Neuronal stem cell (in vitro differentiated cells): ENCODE data around the gene RABL6.
"Not testable (repeated sequence)": the region's sequence is repeated elsewhere in the genome, so short reads cannot be mapped to it uniquely, and the experiment has no call there.

Experiments
- DNase-seq: peaks from one replicate; pipeline ENCODE4 v3.0.0-alpha.2; 2013; ENCODE audit warnings: low spot score
- H2AFZ ChIP-seq: one replicate; pipeline ENCODE4 v1.6.1; 2013; ENCODE audit warnings: mild to moderate bottlenecking, low read length, inconsistent platforms
- H2AK5ac ChIP-seq: 2 replicates; pipeline ENCODE4 v1.6.1; 2013; ENCODE audit warnings: low read depth, mild to moderate bottlenecking, inconsistent platforms, low read length, moderate library complexity, mixed read lengths
- H2BK120ac ChIP-seq: 2 replicates; pipeline ENCODE4 v1.6.1; 2013; ENCODE audit warnings: low read depth, mild to moderate bottlenecking, inconsistent platforms, low read length, moderate library complexity, mixed read lengths
- H2BK12ac ChIP-seq: one replicate; pipeline ENCODE4 v1.6.1; 2013; ENCODE audit warnings: low read length, inconsistent platforms
- H2BK15ac ChIP-seq: 2 replicates; pipeline ENCODE4 v1.6.1; 2013; ENCODE audit warnings: mild to moderate bottlenecking, low read length, inconsistent platforms, mixed read lengths
- H2BK5ac ChIP-seq: one replicate; pipeline ENCODE4 v1.6.1; 2013; ENCODE audit warnings: inconsistent platforms, mild to moderate bottlenecking, low read length, moderate library complexity
- H3K14ac ChIP-seq: one replicate; pipeline ENCODE4 v1.6.1; 2013; ENCODE audit warnings: low read length, inconsistent platforms
- H3K18ac ChIP-seq: 2 replicates; pipeline ENCODE4 v1.6.1; 2013; ENCODE audit warnings: low read length, inconsistent platforms
- H3K23ac ChIP-seq: 2 replicates; pipeline ENCODE4 v1.6.1; 2013; ENCODE audit warnings: low read depth, mild to moderate bottlenecking, mixed read lengths, low read length, inconsistent platforms; ENCODE audit not compliant: poor library complexity
- H3K27ac ChIP-seq: replicated peaks from 3 replicates; pipeline ENCODE4 v1.5.1; 2013; ENCODE audit warnings: low read length, inconsistent platforms
- H3K27me3 ChIP-seq, 3 experiments: 2 replicates each; pipeline ENCODE4 v1.6.1; 2013; ENCODE audit warnings: low read length in 3 of 3, mild to moderate bottlenecking in 2 of 3, inconsistent platforms in 1 of 3, low read depth in 1 of 3, mixed read lengths in 1 of 3, moderate library complexity in 1 of 3; ENCODE audit not compliant: control insufficient read depth in 3 of 3, insufficient read depth in 3 of 3
- H3K36me3 ChIP-seq, 2 donors: replicated peaks in 1 of 2; 2 replicates each; pipeline ENCODE4 v1.6.1; 2013; ENCODE audit warnings: low read length in 2 of 2; ENCODE audit not compliant: control insufficient read depth in 2 of 2, insufficient read depth in 2 of 2
- H3K4ac ChIP-seq: 2 replicates; pipeline ENCODE4 v1.6.1; 2013; ENCODE audit warnings: inconsistent platforms, mild to moderate bottlenecking, low read length, moderate library complexity
- H3K4me1 ChIP-seq, 2 donors: 1 replicate in 1 of 2; 2 replicates in 1 of 2; pipeline ENCODE4 v1.6.1; 2013; ENCODE audit warnings: low read length in 2 of 2, low read depth in 1 of 2; ENCODE audit not compliant: control insufficient read depth in 2 of 2, insufficient read depth in 1 of 2
- H3K4me2 ChIP-seq: one replicate; pipeline ENCODE4 v1.6.1; 2013; ENCODE audit warnings: mild to moderate bottlenecking, low read length, inconsistent platforms; ENCODE audit not compliant: insufficient read depth, poor library complexity, severe bottlenecking
- H3K4me3 ChIP-seq, 2 donors: 2 replicates each; pipeline ENCODE4 v1.5.1; 2013; ENCODE audit warnings: low read length in 2 of 2, mild to moderate bottlenecking in 2 of 2, inconsistent platforms in 1 of 2, moderate library complexity in 1 of 2
- H3K79me1 ChIP-seq: one replicate; pipeline ENCODE4 v1.6.1; 2013; ENCODE audit warnings: low read depth, mild to moderate bottlenecking, inconsistent platforms, low read length, moderate library complexity
- H3K9ac ChIP-seq: one replicate; pipeline ENCODE4 v1.6.1; 2013; ENCODE audit warnings: mild to moderate bottlenecking, low read depth, low read length, inconsistent platforms; ENCODE audit not compliant: poor library complexity
- H3K9me3 ChIP-seq, 2 donors: replicated peaks in 1 of 2; 2 replicates each; pipeline versions ENCODE3 to v1.6.1; 2013; ENCODE audit warnings: low read length in 2 of 2, mild to moderate bottlenecking in 2 of 2, inconsistent platforms in 1 of 2, low read depth in 1 of 2, mixed read lengths in 1 of 2, moderate library complexity in 1 of 2; ENCODE audit not compliant: control insufficient read depth in 2 of 2, insufficient read depth in 1 of 2
- H4K8ac ChIP-seq: one replicate; pipeline ENCODE4 v1.6.1; 2013; ENCODE audit warnings: low read depth, mild to moderate bottlenecking, inconsistent platforms, low read length, moderate library complexity
- H4K91ac ChIP-seq: one replicate; pipeline ENCODE4 v1.6.1; 2013; ENCODE audit warnings: low read length, low read depth, mild to moderate bottlenecking, inconsistent platforms; ENCODE audit not compliant: poor library complexity
- WGBS, 2 donors: extraction: QIAGEN DNeasy Blood & Tissue Kit; methylation state at CpG; one replicate each; pipeline ENCODE4 v1.1.7; 2013; ENCODE audit warnings: missing lambda C conversion rate in 2 of 2, mixed read lengths in 1 of 2; ENCODE audit not compliant: insufficient read length in 2 of 2, insufficient replicate concordance in 1 of 2; ENCODE audit errors: extremely low coverage in 2 of 2; 5-methylcytosine and 5-hydroxymethylcytosine counted together

Gene RABL6

DNA sequence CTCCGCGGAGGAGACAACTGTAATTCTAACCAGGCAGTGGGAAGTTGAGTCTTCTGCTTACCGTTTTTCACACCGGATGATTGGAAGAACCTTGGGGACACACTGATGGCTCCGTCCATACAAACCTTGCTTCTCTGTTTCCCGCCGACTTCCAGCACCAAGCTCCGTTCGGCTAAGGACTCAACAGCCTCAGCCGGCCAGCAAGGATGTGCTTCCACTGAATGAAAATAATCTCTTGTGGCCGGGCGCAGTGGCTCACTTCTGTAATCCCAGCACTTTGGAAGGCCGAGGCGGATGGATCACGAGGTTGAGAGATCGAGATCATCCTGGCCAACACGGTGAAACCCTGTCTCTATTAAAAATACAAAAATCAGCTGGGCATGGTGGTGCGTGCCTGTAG, 60.2 kb downstream of the RABL6 start:
- Histone ChIP-seq H3K4ac (no peak overlapping the region), H3K18ac (no peak overlapping the region), H3K9ac (no peak overlapping the region), H3K9me3 (peaks cover 17 to 42% of the 10 kb centered on the region in 2 donors), H3K36me3 (peaks cover 13 to 32% of the 10 kb centered on the region in 2 donors), H2AFZ (no peak overlapping the region), H2BK5ac (no peak overlapping the region), H2BK15ac (no peak overlapping the region), H2BK120ac (no peak overlapping the region), H2BK12ac (no peak overlapping the region), H3K4me2 (no peak overlapping the region), H3K4me1 (peaks cover 7 to 8% of the 10 kb centered on the region in 2 donors), H4K91ac (no peak overlapping the region), H3K27me3 (no peaks in the 10 kb centered on the region), H3K27ac (no peak overlapping the region), H3K23ac (no peak overlapping the region), H3K14ac (no peak overlapping the region), H2AK5ac (no peak overlapping the region), H3K79me1 (peaks cover 18% of the 10 kb centered on the region), H4K8ac (no peak overlapping the region), H3K4me3 (no peak overlapping the region)
- no CpG with 5 or more reads among the region's 18 CpGs for WGBS, 2 donors
- no peak for DNase-seq

GRCh38 chr9:136868644-136869043, 60.9 kb downstream of the RABL6 start:
- peaks cover 7 to 8% of the 10 kb centered on the region in 2 donors for H3K4me1 ChIP-seq
- H3K9ac ChIP-seq, result peak overlapping the region; percentile 30
- no peak overlapping the region for H3K23ac ChIP-seq
- WGBS, 2 donors, result no CpG with 5 or more reads among the region's 11 CpGs
- no peak overlapping the region for H2AFZ ChIP-seq
- no peak overlapping the region for H4K8ac ChIP-seq
- peaks cover 6 to 25% of the 10 kb centered on the region in 2 donors for H3K36me3 ChIP-seq
- no peak for DNase-seq
- H3K18ac ChIP-seq, result no peak overlapping the region
- H4K91ac ChIP-seq, result no peak overlapping the region
- H3K4me3 ChIP-seq, result no peak overlapping the region
- peak overlapping the region; percentile 32 for H3K14ac ChIP-seq
- no peak overlapping the region for H2AK5ac ChIP-seq
- H2BK12ac ChIP-seq, result no peak overlapping the region
- H3K27ac ChIP-seq, result no peak overlapping the region
- no peak overlapping the region for H2BK5ac ChIP-seq
- no peak overlapping the region for H2BK15ac ChIP-seq
- H3K27me3 ChIP-seq, result no peaks in the 10 kb centered on the region
- H3K4me2 ChIP-seq, result no peak overlapping the region
- no peak overlapping the region for H2BK120ac ChIP-seq
- peaks cover 17 to 49% of the 10 kb centered on the region in 2 donors for H3K9me3 ChIP-seq
- H3K4ac ChIP-seq, result no peak overlapping the region
- peaks cover 12% of the 10 kb centered on the region for H3K79me1 ChIP-seq

DNA sequence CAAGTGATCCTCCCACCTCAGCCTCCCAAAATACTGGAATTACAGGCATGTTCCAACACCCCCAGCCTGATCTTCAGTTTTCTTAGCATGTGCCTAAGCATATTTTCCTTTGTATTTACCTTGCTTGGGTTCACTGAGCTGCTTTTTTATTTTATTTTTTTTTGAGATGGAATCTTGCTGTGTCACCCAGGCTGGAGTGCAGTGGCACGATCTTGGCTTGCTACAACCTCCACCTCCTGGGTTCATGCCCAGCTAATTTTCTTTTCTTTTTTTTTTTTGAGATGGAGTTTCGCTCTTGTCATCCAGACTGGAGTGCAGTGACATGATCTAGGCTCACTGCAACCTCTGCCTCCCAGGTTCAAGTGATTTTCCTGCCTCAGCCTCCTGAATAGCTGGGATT, 61.9 kb downstream of the RABL6 start:
- no CpG with 5 or more reads among the region's 2 CpGs for WGBS, 2 donors
- H3K18ac ChIP-seq, result not testable (repeated sequence)

GRCh38 chr9:136875155-136875554, 67.4 kb downstream of the RABL6 start:
- no peak overlapping the region for H3K4me3 ChIP-seq
- no peak overlapping the region for H2BK15ac ChIP-seq
- no peak overlapping the region for H3K4me2 ChIP-seq
- no peaks in the 10 kb centered on the region for H3K36me3 ChIP-seq
- no peak overlapping the region for H3K18ac ChIP-seq
- no peak overlapping the region for H2BK120ac ChIP-seq
- peaks cover 10 to 28% of the 10 kb centered on the region in 2 donors for H3K9me3 ChIP-seq
- H2AFZ ChIP-seq, result no peak overlapping the region
- no peak overlapping the region for H4K8ac ChIP-seq
- no peak overlapping the region for H3K14ac ChIP-seq
- no peak overlapping the region for H2BK12ac ChIP-seq
- no peaks in the 10 kb centered on the region for H3K27me3 ChIP-seq
- H3K23ac ChIP-seq, result no peak overlapping the region
- no peak for DNase-seq
- H3K27ac ChIP-seq, result no peak overlapping the region
- no peak overlapping the region for H3K9ac ChIP-seq
- no peaks in the 10 kb centered on the region for H3K4me1 ChIP-seq
- H3K4ac ChIP-seq, result no peak overlapping the region
- WGBS, 2 donors, result no CpG with 5 or more reads among the region's 6 CpGs
- H3K79me1 ChIP-seq, result no peaks in the 10 kb centered on the region
- H2BK5ac ChIP-seq, result no peak overlapping the region
- no peak overlapping the region for H2AK5ac ChIP-seq
- H4K91ac ChIP-seq, result no peak overlapping the region

More for the DNA sequence above, 61.9 kb downstream of the RABL6 start:
- not testable (repeated sequence) for H4K8ac ChIP-seq, H3K23ac ChIP-seq, H2BK15ac ChIP-seq, H2BK12ac ChIP-seq, H2BK5ac ChIP-seq, H2BK120ac ChIP-seq, H3K4ac ChIP-seq, H4K91ac ChIP-seq, H2AFZ ChIP-seq, H2AK5ac ChIP-seq, H3K27me3 ChIP-seq, DNase-seq, H3K4me3 ChIP-seq, H3K4me2 ChIP-seq, H3K27ac ChIP-seq, H3K9ac ChIP-seq, H3K4me1 ChIP-seq, H3K14ac ChIP-seq
- Histone ChIP-seq H3K36me3 (peaks cover 3 to 16% of the 10 kb centered on the region in 2 donors), H3K9me3 (peaks cover 17 to 51% of the 10 kb centered on the region in 2 donors), H3K79me1 (peaks cover 12% of the 10 kb centered on the region)
